H1 (cell line): ENCODE data around the gene VENTX. TPM values are rescaled to one million over a fixed set of nuclear protein-coding genes. Genes with fewer than 3 reads are reported as not detected.

Experiments
- CTCF ChIA-PET: fragments of 300-600 bp; sonication (Branson Sonifier 250); formaldehyde crosslinking; loops from one replicate; lab custom pipeline; 2021; ENCODE audit not compliant: partially characterized antibody; lab: Charles Lee
- POLR2A ChIA-PET: fragments of 300-600 bp; sonication (Branson Sonifier 250); formaldehyde crosslinking; loops from one replicate; lab custom pipeline; 2021; ENCODE audit warnings: inconsistent platforms; ENCODE audit not compliant: partially characterized antibody; lab: Charles Lee
- DNase-seq, 2 experiments: peaks; one replicate each; pipeline versions ENCODE4 v3.0.0 to v3.0.0-alpha.2; 2010 to 2022; ENCODE audit warnings: low spot score in 2 of 2, low read depth in 1 of 2, mixed read lengths in 1 of 2
- FAIRE-seq: peaks from 2 replicates; lab custom pipeline; 2011; peaks lifted over from hg19 to GRCh38; lab: Jason Lieb, UNC
- H2AFZ ChIP-seq: 2 replicates; pipeline ENCODE4 v1.8.1; 2012; ENCODE audit warnings: low read length, inconsistent platforms
- H2AK5ac ChIP-seq: 2 replicates; pipeline ENCODE4 v1.6.1; 2013; ENCODE audit warnings: low read depth, low read length
- H2BK120ac ChIP-seq: replicated peaks from 2 replicates; pipeline ENCODE3; 2013; ENCODE audit warnings: low read depth, low read length, inconsistent platforms
- H2BK12ac ChIP-seq: 2 replicates; pipeline ENCODE4 v1.6.1; 2013; ENCODE audit warnings: low read depth, low read length
- H2BK15ac ChIP-seq: 2 replicates; pipeline ENCODE4 v1.6.1; 2013; ENCODE audit warnings: low read length
- H2BK20ac ChIP-seq: 2 replicates; pipeline ENCODE4 v1.6.1; 2013; ENCODE audit warnings: low read length
- H2BK5ac ChIP-seq: 2 replicates; pipeline ENCODE4 v1.6.1; 2013; ENCODE audit warnings: low read depth, low read length
- H3K14ac ChIP-seq: 2 replicates; pipeline ENCODE4 v1.6.1; 2013; ENCODE audit warnings: inconsistent platforms; ENCODE audit not compliant: insufficient read length
- H3K18ac ChIP-seq: 2 replicates; pipeline ENCODE4 v1.6.1; 2013; ENCODE audit warnings: low read length; ENCODE audit errors: extremely low read depth
- H3K23ac ChIP-seq: 2 replicates; pipeline ENCODE4 v1.6.1; 2013; ENCODE audit warnings: inconsistent platforms; ENCODE audit not compliant: insufficient read length
- H3K23me2 ChIP-seq: 2 replicates; pipeline ENCODE4 v1.6.1; 2013; ENCODE audit warnings: low read depth, low read length
- H3K27ac ChIP-seq: 2 replicates; pipeline ENCODE4 v1.6.1; 2011; ENCODE audit warnings: low read depth, low read length, inconsistent platforms
- H3K27me3 ChIP-seq, 4 experiments: replicated peaks in 1 of 4; 1 replicate in 1 of 4; 2 replicates in 3 of 4; pipeline versions ENCODE4 v1.6.1 to v1.8.1; 2011 to 2013; ENCODE audit warnings: low read length in 3 of 4, mild to moderate bottlenecking in 3 of 4, inconsistent platforms in 2 of 4, mixed read lengths in 2 of 4, moderate library complexity in 1 of 4; ENCODE audit not compliant: control insufficient read depth in 3 of 4, insufficient read depth in 3 of 4; ENCODE audit errors: extremely low read depth in 1 of 4
- H3K36me3 ChIP-seq, 4 experiments: 2 replicates each; pipeline versions ENCODE4 v1.6.1 to v1.8.1; 2011 to 2013; ENCODE audit warnings: mild to moderate bottlenecking in 4 of 4, low read length in 3 of 4, moderate library complexity in 2 of 4, control low read depth in 1 of 4, inconsistent platforms in 1 of 4; ENCODE audit not compliant: insufficient read depth in 4 of 4, control insufficient read depth in 2 of 4
- H3K4ac ChIP-seq: replicated peaks from 2 replicates; pipeline ENCODE3; 2013; ENCODE audit warnings: low read length, low read depth, mixed read lengths, inconsistent platforms; ENCODE audit not compliant: insufficient read length
- H3K4me1 ChIP-seq, 4 experiments: replicated peaks in 1 of 4; 1 replicate in 1 of 4; 2 replicates in 3 of 4; pipeline versions ENCODE4 v1.6.1 to v1.8.1; 2011 to 2013; ENCODE audit warnings: low read length in 3 of 4, inconsistent platforms in 2 of 4, mixed read lengths in 1 of 4; ENCODE audit not compliant: insufficient read depth in 4 of 4, control insufficient read depth in 3 of 4
- H3K4me2 ChIP-seq, 2 experiments: 2 replicates each; pipeline versions ENCODE4 v1.6.1 to v1.8.1; 2011 to 2013; ENCODE audit warnings: low read depth in 2 of 2, low read length in 2 of 2, control low read depth in 1 of 2, inconsistent platforms in 1 of 2, mild to moderate bottlenecking in 1 of 2; ENCODE audit not compliant: insufficient read depth in 1 of 2
- H3K4me3 ChIP-seq, 4 experiments: fragments of 200-600, 300-600 bp in 1 of 4; sonication (generic), shearing (Covaris generic), sonication (Bioruptor Twin) in 1 of 4; 2 replicates each; pipeline versions ENCODE4 v1.5.1 to v1.8.1; 2011 to 2016; ENCODE audit warnings: low read length in 4 of 4, low read depth in 3 of 4, control low read depth in 2 of 4, inconsistent platforms in 2 of 4, mild to moderate bottlenecking in 2 of 4, mixed read lengths in 1 of 4, moderate library complexity in 1 of 4; ENCODE audit not compliant: insufficient read depth in 2 of 4; ENCODE audit errors: extremely low read depth in 1 of 4
- H3K56ac ChIP-seq: replicated peaks from 2 replicates; pipeline ENCODE3; 2013; ENCODE audit warnings: low read depth, mild to moderate bottlenecking, mixed read lengths, low read length, inconsistent platforms; ENCODE audit not compliant: insufficient read length
- H3K79me1 ChIP-seq: 2 replicates; pipeline ENCODE4 v1.6.1; 2013; ENCODE audit warnings: low read depth, low read length, control low read depth
- H3K79me2 ChIP-seq, 2 experiments: 2 replicates each; pipeline versions ENCODE4 v1.6.1 to v1.8.1; 2012 to 2013; ENCODE audit warnings: low read length in 2 of 2, mild to moderate bottlenecking in 2 of 2, inconsistent platforms in 1 of 2; ENCODE audit not compliant: insufficient read depth in 2 of 2, control insufficient read depth in 1 of 2
- H3K9ac ChIP-seq, 4 experiments: replicated peaks in 1 of 4; 1 replicate in 1 of 4; 2 replicates in 3 of 4; pipeline versions ENCODE4 v1.6.1 to v1.8.1; 2011 to 2013; ENCODE audit warnings: low read depth in 3 of 4, low read length in 3 of 4, control low read depth in 2 of 4, mild to moderate bottlenecking in 2 of 4, moderate library complexity in 2 of 4, inconsistent platforms in 1 of 4; ENCODE audit errors: extremely low read depth in 1 of 4
- H3K9me3 ChIP-seq, 2 experiments: 2 replicates each; pipeline versions ENCODE4 v1.6.1 to v1.8.1; 2012 to 2013; ENCODE audit warnings: mild to moderate bottlenecking in 2 of 2, moderate library complexity in 2 of 2, control low read depth in 1 of 2, inconsistent platforms in 1 of 2, low read depth in 1 of 2, low read length in 1 of 2, mixed read lengths in 1 of 2; ENCODE audit not compliant: insufficient read depth in 2 of 2
- H4K20me1 ChIP-seq, 2 experiments: replicated peaks in 1 of 2; 2 replicates each; pipeline versions ENCODE3 to v1.8.1; 2011 to 2013; ENCODE audit warnings: inconsistent platforms in 2 of 2, low read length in 2 of 2, mild to moderate bottlenecking in 1 of 2; ENCODE audit not compliant: insufficient read depth in 2 of 2, control insufficient read depth in 1 of 2
- H4K5ac ChIP-seq: 2 replicates; pipeline ENCODE4 v1.6.1; 2013; ENCODE audit warnings: low read length, low read depth, mixed read lengths, inconsistent platforms; ENCODE audit not compliant: insufficient read length
- H4K8ac ChIP-seq: 2 replicates; pipeline ENCODE4 v1.8.0; 2013; ENCODE audit warnings: mild to moderate bottlenecking, moderate library complexity, low read length, inconsistent platforms; ENCODE audit not compliant: insufficient read depth; ENCODE audit errors: extremely low read depth
- H4K91ac ChIP-seq: replicated peaks from 2 replicates; pipeline ENCODE3; 2013; ENCODE audit warnings: low read length, mixed read lengths, inconsistent platforms; ENCODE audit not compliant: insufficient read length
- BRCA1 ChIP-seq: IDR thresholded peaks from 2 replicates; pipeline ENCODE4 v1.6.1; 2012; ENCODE audit warnings: low read depth, low read length, improper control_type of control experiment
- CBX5 ChIP-seq: fragments of 300-800, 300-1000 bp; sonication (generic); IDR thresholded peaks from 2 replicates; pipeline ENCODE4 v1.7.1; 2016; ENCODE audit warnings: antibody characterized with exemption, low read length, low read depth
- CREB1 ChIP-seq: IDR thresholded peaks from 2 replicates; pipeline ENCODE4 v1.6.1; 2012; ENCODE audit warnings: inconsistent platforms
- EGR1 ChIP-seq: IDR thresholded peaks from 2 replicates; pipeline ENCODE4 v1.6.1; 2011; ENCODE audit warnings: low read depth, low read length, borderline replicate concordance
- EZH2 ChIP-seq: fragments of 200-600 bp; sonication (generic); IDR thresholded peaks from 2 replicates; pipeline ENCODE4 v1.7.1; 2012; ENCODE audit warnings: low read depth, mild to moderate bottlenecking, moderate library complexity, low read length, inconsistent platforms; ENCODE audit not compliant: severe bottlenecking
- HDAC2 ChIP-seq, 2 experiments: fragments of 300-600 bp in 1 of 2; sonication (generic) in 1 of 2; IDR thresholded peaks; 2 replicates each; pipeline ENCODE4 v1.6.1; 2011 to 2012; ENCODE audit warnings: low read depth in 2 of 2, low read length in 2 of 2, mild to moderate bottlenecking in 2 of 2, moderate library complexity in 2 of 2, borderline replicate concordance in 1 of 2, inconsistent platforms in 1 of 2
- JUN ChIP-seq: IDR thresholded peaks from 2 replicates; pipeline ENCODE4 v1.6.1; 2011; ENCODE audit warnings: low read depth, mild to moderate bottlenecking, improper control_type of control experiment, low read length
- KDM4A ChIP-seq: IDR thresholded peaks from one replicate; pipeline ENCODE4 v1.7.1; 2012; ENCODE audit warnings: low read depth, mild to moderate bottlenecking, moderate library complexity, low read length, inconsistent platforms; ENCODE audit not compliant: severe bottlenecking
- NANOG ChIP-seq: IDR thresholded peaks from 2 replicates; pipeline ENCODE4 v1.6.1; 2011; ENCODE audit warnings: low read length, low read depth, mild to moderate bottlenecking, inconsistent platforms; ENCODE audit not compliant: insufficient read depth, poor library complexity, severe bottlenecking
- RFX5 ChIP-seq: IDR thresholded peaks from 2 replicates; pipeline ENCODE4 v1.6.1; 2011; ENCODE audit warnings: low read depth, low read length, improper control_type of control experiment, borderline replicate concordance
- RXRA ChIP-seq: IDR thresholded peaks from 2 replicates; pipeline ENCODE4 v1.6.1; 2011; ENCODE audit warnings: low read depth, mild to moderate bottlenecking, low read length, moderate library complexity; ENCODE audit not compliant: insufficient read depth
- SP4 ChIP-seq: IDR thresholded peaks from 2 replicates; pipeline ENCODE4 v1.6.1; 2012; ENCODE audit warnings: low read length, inconsistent platforms
- WGBS, 2 experiments: shearing (Covaris generic) in 1 of 2; methylation state at CpG; one replicate each; pipeline versions ENCODE4 v1.1.6 to v1.1.7; 2013 to 2015; ENCODE audit warnings: low lambda C conversion rate in 2 of 2, mixed read lengths in 2 of 2, inconsistent platforms in 1 of 2, low coverage in 1 of 2, missing lambda C conversion rate in 1 of 2; ENCODE audit not compliant: insufficient replicate concordance in 2 of 2, insufficient coverage in 1 of 2, insufficient read length in 1 of 2; ENCODE audit errors: extremely low coverage in 1 of 2, missing lambda C conversion rate in 1 of 2; 5-methylcytosine and 5-hydroxymethylcytosine counted together
- polyA plus RNA-seq, 7 experiments: library from polyadenylated mRNA; depleted of rRNA in 3 of 7; stranded (reverse) in 5 of 7; unstranded in 2 of 7; fragments of >200 nt in 5 of 7; fragments of 200-250 nt in 2 of 7; gene quantifications; 1 replicate in 5 of 7; 2 replicates in 1 of 7; 4 replicates in 1 of 7; pipeline versions ENCODE4 v1.2.1 to v1.2.3, GENCODE V29; 2011 to 2013; ENCODE audit warnings: missing spikeins in 2 of 7, mixed read lengths in 2 of 7
- total RNA-seq: library from RNA; stranded (reverse); fragmentation: NEBNext Ultra II Directional; extraction: Animal tissue kit (Norgen Biotek cat#: 25700); gene quantifications from 2 replicates; pipeline ENCODE4 v1.2.1, GENCODE V29; 2021
- TF ChIP-seq, protein P1 (sequence below): IDR thresholded peaks from 2 replicates; pipeline ENCODE4 v1.6.1; 2011; ENCODE audit warnings: low read depth, mild to moderate bottlenecking, low read length; ENCODE audit not compliant: insufficient read depth

The VENTX gene
- total and polyA plus RNA-seq, 2 of the 8 experiments (the other 6 are each of a cell fraction or from before 2014, with no cell fraction given), result 5.6 TPM

DNA sequence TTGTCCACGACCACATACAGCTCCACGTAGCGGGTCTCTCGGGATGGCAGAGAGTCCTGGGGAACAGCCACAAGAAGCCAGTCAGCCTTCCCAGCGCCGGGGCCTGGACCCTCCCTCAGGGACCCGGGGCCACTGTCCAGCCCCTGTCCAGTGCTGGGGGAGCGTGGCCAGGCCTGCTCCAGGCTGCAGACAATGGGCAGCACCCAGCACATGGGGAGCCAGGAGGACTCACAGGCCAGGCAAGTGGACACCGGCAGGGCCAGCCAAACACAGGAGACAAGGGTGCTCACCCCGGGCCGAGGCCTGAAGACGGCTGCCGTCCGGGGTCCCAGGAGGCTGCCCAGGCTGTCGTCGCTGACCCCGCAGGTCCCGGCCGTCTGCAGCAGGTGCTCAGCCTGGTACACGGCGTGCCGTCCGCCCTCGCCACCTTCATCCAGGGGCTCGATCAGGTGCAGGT, 35.3 kb downstream of the VENTX start:
- no peak overlapping the region for H3K18ac ChIP-seq
- no peak overlapping the region for H2BK12ac ChIP-seq
- H2BK15ac ChIP-seq, result no peak overlapping the region
- no peak overlapping the region for H2AK5ac ChIP-seq
- WGBS, 2 experiments, result 94% methylated on average over 21 of the region's 25 CpGs; no CpG with 5 or more reads in 1 of the 2 experiments
- H3K27me3 ChIP-seq, result peaks cover 0 to 7% (median 4%) of the 10 kb centered on the region in 4 experiments; a peak in 6 of 7 replicates
- no peaks in the 10 kb centered on the region for H3K36me3 ChIP-seq
- no peak overlapping the region for H2AFZ ChIP-seq
- H3K79me2 ChIP-seq, result no peaks in the 10 kb centered on the region
- H3K9ac ChIP-seq, result no peak overlapping the region
- no peaks in the 10 kb centered on the region for H3K9me3 ChIP-seq
- no peak overlapping the region for H3K4me3 ChIP-seq
- no peak overlapping the region for H3K56ac ChIP-seq
- peaks cover 0 to 15% (median 7%) of the 10 kb centered on the region in 4 experiments; a peak in 5 of 7 replicates for H3K4me1 ChIP-seq
- peaks cover 0 to 5% of the 10 kb centered on the region in 2 experiments for H4K20me1 ChIP-seq
- no peak overlapping the region for H2BK120ac ChIP-seq
- H4K8ac ChIP-seq, result no peak overlapping the region
- H3K27ac ChIP-seq, result no peak overlapping the region
- no peak for DNase-seq
- no peak overlapping the region for H3K4me2 ChIP-seq
- no peak overlapping the region for H3K4ac ChIP-seq
- no peak overlapping the region for H3K14ac ChIP-seq
- FAIRE-seq, result no peak
- H3K23ac ChIP-seq, result no peak overlapping the region
- ChIA-PET CTCF (interaction anchor here (1.2 to 1.6 kb wide), 3 partner anchors 35 to 130 kb away, joined by 3 read pairs; no protein-coding TSS in a partner anchor), POLR2A (interaction anchor here (2.3 kb wide), 1 partner anchor 9 kb away, joined by 6 read pairs; no protein-coding TSS in a partner anchor)
- no peak overlapping the region for H2BK20ac ChIP-seq
- no peak overlapping the region for H4K5ac ChIP-seq
- no peaks in the 10 kb centered on the region for H3K79me1 ChIP-seq
- H2BK5ac ChIP-seq, result no peak overlapping the region
- H4K91ac ChIP-seq, result no peak overlapping the region
- H3K23me2 ChIP-seq, result peaks cover 5% of the 10 kb centered on the region; the same call in 1 of the 2 replicates
- no peak for TF ChIP-seq RFX5
- no peak for TF ChIP-seq RXRA
- no peak for TF ChIP-seq SP4
- no peak for TF ChIP-seq BRCA1
- no peak for TF ChIP-seq NANOG
- no peak for TF ChIP-seq CBX5
- TF ChIP-seq HDAC2 (IDR thresholded peaks at IDR 0.05; ENCODE audit: borderline replicate concordance in 1 of 2, low read depth in 2 of 2, low read length in 2 of 2), result no peak
- TF ChIP-seq EGR1, result no peak
- TF ChIP-seq JUN, result no peak
- no peak for TF ChIP-seq KDM4A
- TF ChIP-seq EZH2, result no peak
- TF ChIP-seq CREB1, result no peak
- TF ChIP-seq, protein P1, sequence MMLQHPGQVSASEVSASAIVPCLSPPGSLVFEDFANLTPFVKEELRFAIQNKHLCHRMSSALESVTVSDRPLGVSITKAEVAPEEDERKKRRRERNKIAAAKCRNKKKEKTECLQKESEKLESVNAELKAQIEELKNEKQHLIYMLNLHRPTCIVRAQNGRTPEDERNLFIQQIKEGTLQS, result no peak
